ENCODE data around the gene PRKG1.

Gene PRKG1

GRCh38 chr10:51643734-51644133 lies 569.4 kb downstream of the PRKG1 start:
- TF ChIP-seq CTCF (IDR thresholded peaks at IDR 0.05; ENCODE audit: borderline replicate concordance, insufficient read depth, low read depth, low read length): no peak
- no peak overlapping the region for H3K4me3 ChIP-seq (ENCODE audit: low read depth, low read length)

GRCh38 chr10:51649064-51649463 lies 574.8 kb downstream of the PRKG1 start:
- no peak overlapping the region for H3K4me3 ChIP-seq (ENCODE audit: low read depth, low read length)
- no peak for TF ChIP-seq CTCF (IDR thresholded peaks at IDR 0.05; ENCODE audit: borderline replicate concordance, insufficient read depth, low read depth, low read length)

- H3K4me3 ChIP-seq (ENCODE audit: low read depth, low read length): no peak overlapping the region
- TF ChIP-seq CTCF (IDR thresholded peaks at IDR 0.05; ENCODE audit: borderline replicate concordance, insufficient read depth, low read depth, low read length): no peak
Observed at GRCh38 chr10:51651063-51651462, 576.8 kb downstream of the PRKG1 start.

- no peak overlapping the region for H3K4me3 ChIP-seq (ENCODE audit: low read depth, low read length)
- TF ChIP-seq CTCF (IDR thresholded peaks at IDR 0.05; ENCODE audit: borderline replicate concordance, insufficient read depth, low read depth, low read length): no peak
Observed at GRCh38 chr10:51653025-51653424, 578.7 kb downstream of the PRKG1 start.

GRCh38 chr10:51654918-51655317 lies 580.6 kb downstream of the PRKG1 start:
- no peak for TF ChIP-seq CTCF (IDR thresholded peaks at IDR 0.05; ENCODE audit: borderline replicate concordance, insufficient read depth, low read depth, low read length)
- no peak overlapping the region for H3K4me3 ChIP-seq (ENCODE audit: low read depth, low read length)

GRCh38 chr10:51656503-51656902 lies 582.2 kb downstream of the PRKG1 start:
- no peak for TF ChIP-seq CTCF (IDR thresholded peaks at IDR 0.05; ENCODE audit: borderline replicate concordance, insufficient read depth, low read depth, low read length)
- H3K4me3 ChIP-seq (ENCODE audit: low read depth, low read length): no peak overlapping the region

GRCh38 chr10:51658000-51658399 lies 583.7 kb downstream of the PRKG1 start:
- no peak overlapping the region for H3K4me3 ChIP-seq (ENCODE audit: low read depth, low read length)
- TF ChIP-seq CTCF (IDR thresholded peaks at IDR 0.05; ENCODE audit: borderline replicate concordance, insufficient read depth, low read depth, low read length): no peak
